Ishikawa (cell line): ENCODE measurements around the gene ADAP2.

ENCODE experiments used
- CEBPB ChIP-seq: IDR thresholded peaks from 2 replicates; pipeline ENCODE4 v1.6.1; 2012
- CREB1 ChIP-seq: IDR thresholded peaks from 2 replicates; pipeline ENCODE4 v1.6.1; 2012; ENCODE audit warnings: low read depth
- EGR1 ChIP-seq: IDR thresholded peaks from 2 replicates; pipeline ENCODE4 v1.6.1; 2012
- EP300 ChIP-seq: IDR thresholded peaks from 2 replicates; pipeline ENCODE4 v1.6.1; 2012; ENCODE audit warnings: borderline replicate concordance
- FOXM1 ChIP-seq: IDR thresholded peaks from 2 replicates; pipeline ENCODE4 v1.6.1; 2012; ENCODE audit warnings: low read depth, borderline replicate concordance
- MAX ChIP-seq: IDR thresholded peaks from 2 replicates; pipeline ENCODE4 v1.6.1; 2012
- NFIC ChIP-seq: IDR thresholded peaks from 2 replicates; pipeline ENCODE4 v1.6.1; 2012
- RAD21 ChIP-seq: IDR thresholded peaks from 2 replicates; pipeline ENCODE4 v1.6.1; 2012; ENCODE audit warnings: low read depth
- REST ChIP-seq: IDR thresholded peaks from 2 replicates; pipeline ENCODE4 v1.6.1; 2012; ENCODE audit warnings: low read depth, mild to moderate bottlenecking
- TAF1 ChIP-seq: IDR thresholded peaks from 2 replicates; pipeline ENCODE4 v1.6.1; 2012; ENCODE audit warnings: low read depth, mild to moderate bottlenecking
- TCF12 ChIP-seq: IDR thresholded peaks from 2 replicates; pipeline ENCODE4 v1.6.1; 2012; ENCODE audit warnings: low read depth
- TEAD4 ChIP-seq: IDR thresholded peaks from 2 replicates; pipeline ENCODE4 v1.6.1; 2012
- USF1 ChIP-seq: IDR thresholded peaks from 2 replicates; pipeline ENCODE4 v1.6.1; 2012
- YY1 ChIP-seq: IDR thresholded peaks from 2 replicates; pipeline ENCODE4 v1.6.1; 2012; ENCODE audit warnings: low read depth
- ZBTB7A ChIP-seq: IDR thresholded peaks from 2 replicates; pipeline ENCODE4 v1.6.1; 2012; ENCODE audit warnings: low read depth

ADAP2 gene

GRCh38 chr17:30961209-30962188, 39.8 kb downstream of the ADAP2 start:
- TF ChIP-seq MAX (no peak), USF1 (no peak), EP300 (no peak), RAD21 (no peak), EGR1 (no peak)

GRCh38 chr17:30964876-30965275, 43.1 kb downstream of the ADAP2 start:
- no peak for TF ChIP-seq CREB1

GRCh38 chr17:30965686-30966085, 43.9 kb downstream of the ADAP2 start:
- no peak for TF ChIP-seq MAX
- TF ChIP-seq ZBTB7A, result no peak
- no peak for TF ChIP-seq EP300
- no peak for TF ChIP-seq TCF12
- no peak for TF ChIP-seq TEAD4
- no peak for TF ChIP-seq EGR1
- no peak for TF ChIP-seq CEBPB
- TF ChIP-seq NFIC, result no peak
- TF ChIP-seq TAF1, result no peak
- TF ChIP-seq FOXM1, result no peak
- no peak for TF ChIP-seq YY1
- no peak for TF ChIP-seq RAD21
- no peak for TF ChIP-seq USF1
- TF ChIP-seq CREB1, result no peak
- TF ChIP-seq REST, result no peak

GRCh38 chr17:30969989-30970830, 48.5 kb downstream of the ADAP2 start:
- TF ChIP-seq FOXM1 (no peak), TAF1 (no peak), EP300 (no peak), RAD21 (no peak), CEBPB (no peak), YY1 (no peak), ZBTB7A (no peak), TCF12 (no peak), EGR1 (no peak), REST (no peak), NFIC (no peak), CREB1 (no peak), TEAD4 (no peak)

GRCh38 chr17:30970831-30971567, 49.3 kb downstream of the ADAP2 start, which contains the start of gene RNF135:
Gene RNF135 (plus strand): TSS chr17:30971039. CDS start chr17:30971074, 35 bp downstream.
- TF ChIP-seq CREB1 (no peak), RAD21 (peak; percentile 2; the same call in 1 of the 2 replicates), YY1 (peak; percentile 90), TAF1 (peak; percentile 73), MAX (peak; percentile 79), TCF12 (0 out of 2 replicates have a peak, but pooled peaks have one; percentile 40), REST (no peak)
